ENCODE results near the gene ARMC5. TPM values are rescaled to one million over a fixed set of nuclear protein-coding genes. Genes with fewer than 3 reads are reported as not detected.
"Not testable (repeated sequence)": the region's sequence is repeated elsewhere in the genome, so short reads cannot be mapped to it uniquely, and the experiment has no call there.

Gene ARMC5
- total and polyA plus RNA-seq, 9 donors: 2.2 to 16.1 (median 11.0) TPM

DNA sequence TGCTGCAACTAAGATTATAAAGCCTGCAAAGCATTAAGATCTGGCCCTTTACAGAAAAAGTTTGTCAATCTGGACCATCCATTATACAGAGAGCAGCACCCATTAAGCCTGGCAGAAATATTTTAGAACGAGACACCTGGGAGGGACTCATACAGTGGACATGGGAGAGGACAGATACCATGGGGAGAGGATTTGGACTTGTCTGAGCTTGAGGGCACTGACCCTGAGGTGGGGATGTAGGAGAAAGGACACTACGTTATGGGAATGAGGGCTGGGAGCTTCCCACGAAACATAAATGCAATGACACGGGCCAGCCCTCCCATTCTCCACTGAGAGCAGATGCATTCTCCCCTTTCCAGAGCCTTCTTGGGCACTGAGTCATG is 42.7 kb downstream of the ARMC5 start:
- TF ChIP-seq, protein P1, sequence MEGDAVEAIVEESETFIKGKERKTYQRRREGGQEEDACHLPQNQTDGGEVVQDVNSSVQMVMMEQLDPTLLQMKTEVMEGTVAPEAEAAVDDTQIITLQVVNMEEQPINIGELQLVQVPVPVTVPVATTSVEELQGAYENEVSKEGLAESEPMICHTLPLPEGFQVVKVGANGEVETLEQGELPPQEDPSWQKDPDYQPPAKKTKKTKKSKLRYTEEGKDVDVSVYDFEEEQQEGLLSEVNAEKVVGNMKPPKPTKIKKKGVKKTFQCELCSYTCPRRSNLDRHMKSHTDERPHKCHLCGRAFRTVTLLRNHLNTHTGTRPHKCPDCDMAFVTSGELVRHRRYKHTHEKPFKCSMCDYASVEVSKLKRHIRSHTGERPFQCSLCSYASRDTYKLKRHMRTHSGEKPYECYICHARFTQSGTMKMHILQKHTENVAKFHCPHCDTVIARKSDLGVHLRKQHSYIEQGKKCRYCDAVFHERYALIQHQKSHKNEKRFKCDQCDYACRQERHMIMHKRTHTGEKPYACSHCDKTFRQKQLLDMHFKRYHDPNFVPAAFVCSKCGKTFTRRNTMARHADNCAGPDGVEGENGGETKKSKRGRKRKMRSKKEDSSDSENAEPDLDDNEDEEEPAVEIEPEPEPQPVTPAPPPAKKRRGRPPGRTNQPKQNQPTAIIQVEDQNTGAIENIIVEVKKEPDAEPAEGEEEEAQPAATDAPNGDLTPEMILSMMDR (IDR thresholded peaks at IDR 0.05): no peak
- TF ChIP-seq POLR2A (IDR thresholded peaks at IDR 0.05): no peak
- TF ChIP-seq EP300 (IDR thresholded peaks at IDR 0.05): no peak
- intact Hi-C loops (cut with DNase I): loop anchor here in 1 of 4 donors (10.0 kb wide), 1 partner anchor 203 kb away; no protein-coding TSS in a partner anchor
- no peaks in the 10 kb centered on the region for H3K9me3 ChIP-seq
- 61 to 81% (median 69%) methylated on average over 4 of the region's 4 CpGs for WGBS, 3 donors
- no peaks in the 10 kb centered on the region for H3K27me3 ChIP-seq
- no peaks in the 10 kb centered on the region for H3K36me3 ChIP-seq
- H3K4me3 ChIP-seq: no peak overlapping the region
- no peaks in the 10 kb centered on the region for H3K4me1 ChIP-seq (ENCODE audit: insufficient read depth)
- H3K27ac ChIP-seq: no peak overlapping the region
- no peak for DNase-seq

DNA sequence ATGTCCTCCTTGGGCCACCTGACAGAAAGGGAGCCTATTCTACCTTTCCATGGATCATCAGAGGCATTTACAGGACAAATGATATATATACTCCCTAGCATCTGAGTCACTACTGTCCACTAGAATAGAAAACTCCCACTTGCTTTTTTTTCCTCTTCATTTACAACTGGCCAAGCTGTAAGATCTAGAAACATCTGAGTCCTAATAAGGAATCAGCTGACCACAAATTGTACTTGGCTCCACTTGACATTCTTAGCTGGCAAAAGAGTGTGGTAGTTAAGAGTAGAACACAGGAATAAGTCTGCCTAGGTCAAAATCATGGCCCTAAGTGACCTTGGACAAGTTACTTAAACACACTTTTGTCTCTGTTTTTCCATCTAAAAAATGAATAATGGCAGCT is 43.7 kb downstream of the ARMC5 start:
- H3K36me3 ChIP-seq: no peaks in the 10 kb centered on the region
- no peak overlapping the region for H3K27ac ChIP-seq
- no peak overlapping the region for H3K4me3 ChIP-seq
- H3K4me1 ChIP-seq (ENCODE audit: insufficient read depth): no peaks in the 10 kb centered on the region
- intact Hi-C loops (cut with DNase I): loop anchor here in 1 of 4 donors (10.0 kb wide), 1 partner anchor 202 kb away; no protein-coding TSS in a partner anchor
- no peaks in the 10 kb centered on the region for H3K27me3 ChIP-seq
- no peaks in the 10 kb centered on the region for H3K9me3 ChIP-seq
- TF ChIP-seq POLR2A (IDR thresholded peaks at IDR 0.05) (no peak), EP300 (IDR thresholded peaks at IDR 0.05) (no peak)
- TF ChIP-seq, protein P1 (IDR thresholded peaks at IDR 0.05): no peak
- DNase-seq: no peak

DNA sequence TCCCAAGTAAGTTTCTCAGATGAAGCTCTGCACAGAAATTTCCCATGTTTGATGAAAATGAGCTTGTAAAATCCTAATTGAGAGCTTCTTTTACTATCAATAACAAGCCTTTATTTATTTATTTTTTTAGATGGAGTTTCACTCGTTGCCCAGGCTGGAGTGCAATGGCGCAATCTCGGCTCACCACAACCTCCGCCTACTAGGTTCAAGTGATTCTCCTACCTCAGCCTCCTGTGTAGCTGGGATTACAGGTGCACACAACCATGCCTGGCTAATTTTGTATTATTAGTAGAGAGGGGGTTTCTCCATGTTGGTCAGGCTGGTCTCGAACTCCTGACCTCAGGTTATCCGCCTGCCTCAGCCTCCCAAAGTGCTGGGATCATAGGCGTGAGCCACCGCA is 44.3 kb downstream of the ARMC5 start:
- intact Hi-C loops (cut with DNase I): loop anchor here in 1 of 4 donors (10.0 kb wide), 1 partner anchor 201 kb away; no protein-coding TSS in a partner anchor
- not testable (repeated sequence) for H3K4me3 ChIP-seq; H3K27me3 ChIP-seq; H3K9me3 ChIP-seq; DNase-seq; H3K36me3 ChIP-seq; H3K27ac ChIP-seq; H3K4me1 ChIP-seq (ENCODE audit: insufficient read depth)
- whole genome bisulfite sequencing, 3 donors: 88 to 89% (median 88%) methylated on average over 8 of the region's 8 CpGs

DNA sequence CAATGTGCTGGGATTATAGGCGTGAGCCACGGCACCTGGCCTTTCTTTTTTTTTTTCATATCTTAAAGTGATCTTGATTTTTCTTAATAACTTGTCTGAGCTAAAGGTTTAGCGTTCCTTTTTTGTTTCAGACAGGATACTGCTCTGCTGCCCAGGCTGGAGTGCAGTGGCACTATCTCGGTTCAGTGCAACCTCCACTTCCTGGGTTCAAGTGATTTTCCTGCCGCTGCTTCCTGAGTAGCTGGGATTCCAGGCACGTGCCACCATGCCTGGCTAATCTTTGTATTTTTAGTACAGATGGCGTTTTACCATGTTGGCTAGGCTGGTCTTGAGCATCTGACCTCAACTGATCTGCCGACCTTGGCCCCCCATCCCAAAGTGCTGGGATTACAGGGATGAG is 44.9 kb downstream of the ARMC5 start:
- Histone ChIP-seq H3K4me3 (no peak overlapping the region), H3K4me1 (ENCODE audit: insufficient read depth) (no peaks in the 10 kb centered on the region), H3K27ac (no peak overlapping the region), H3K36me3 (no peaks in the 10 kb centered on the region), H3K9me3 (no peaks in the 10 kb centered on the region), H3K27me3 (no peaks in the 10 kb centered on the region)
- no peak for DNase-seq
- WGBS, 3 donors: 66 to 75% (median 71%) methylated on average over 8 of the region's 8 CpGs
- intact Hi-C loops (cut with DNase I): loop anchor here in 1 of 4 donors (10.0 kb wide), 1 partner anchor 201 kb away; no protein-coding TSS in a partner anchor
- TF ChIP-seq EP300 (IDR thresholded peaks at IDR 0.05) (no peak), POLR2A (IDR thresholded peaks at IDR 0.05) (no peak)
- TF ChIP-seq, protein P1 (IDR thresholded peaks at IDR 0.05): no peak

DNA sequence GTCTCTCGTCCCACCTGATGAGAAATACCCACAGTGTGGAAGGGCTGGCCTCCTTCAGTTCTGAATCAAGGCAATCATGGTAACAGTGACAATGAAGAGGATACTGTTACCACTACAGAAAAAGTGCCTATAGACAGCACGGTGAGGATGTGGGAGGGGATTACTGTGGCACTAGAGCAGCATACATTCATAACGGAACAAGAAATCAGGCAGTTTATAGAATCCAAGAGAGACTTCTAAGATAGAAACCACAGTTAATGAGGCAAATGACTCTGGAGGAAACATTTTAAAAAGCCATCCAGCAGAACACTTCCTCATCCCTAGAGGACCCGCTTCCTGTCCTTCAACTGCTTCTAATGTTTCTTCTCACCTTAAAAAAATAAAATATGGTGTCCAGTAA is 46.2 kb downstream of the ARMC5 start:
- intact Hi-C loops (cut with DNase I): loop anchor here in 1 of 4 donors (10.0 kb wide), 1 partner anchor 199 kb away; no protein-coding TSS in a partner anchor
- Histone ChIP-seq H3K27me3 (no peaks in the 10 kb centered on the region), H3K4me1 (ENCODE audit: insufficient read depth) (peaks cover 2% of the 10 kb centered on the region), H3K9me3 (no peaks in the 10 kb centered on the region), H3K4me3 (no peak overlapping the region), H3K36me3 (no peaks in the 10 kb centered on the region), H3K27ac (no peak overlapping the region)
- no peak for TF ChIP-seq EP300 (IDR thresholded peaks at IDR 0.05)
- no peak for TF ChIP-seq POLR2A (IDR thresholded peaks at IDR 0.05)
- TF ChIP-seq, protein P1 (IDR thresholded peaks at IDR 0.05): no peak
- 74 to 84% (median 76%) methylated on average over 4 of the region's 4 CpGs for WGBS, 3 donors
- no peak for DNase-seq
